GM12878 (cell line): ENCODE results near the gene COPZ1. TPM values are rescaled to one million over a fixed set of nuclear protein-coding genes. Genes with fewer than 3 reads are reported as not detected.

Experiments used
- ATAC-seq: fragments of 200-7000 bp; cut with Tn5 transposase; 3 replicates; pipeline ENCODE4 v1.9.1; 2020; ENCODE audit warnings: mild to moderate bottlenecking, moderate library complexity
- BruUV-seq: library from RNA; stranded (reverse); fragments of 400-500 nt; replicated peaks from 2 replicates; lab custom pipeline; 2021; lab: Mats Ljungman, UMichigan
- CTCF ChIA-PET: fragments of 300-600 bp; sonication (Branson Sonifier 250); formaldehyde crosslinking; extraction: SDS; loops from one replicate; lab custom pipeline; 2021; ENCODE audit warnings: inconsistent platforms; lab: Yijun Ruan, JAX
- POLR2A ChIA-PET: fragments of 350-600 bp; formaldehyde crosslinking; extraction: SDS; loops from one replicate; lab custom pipeline; 2021; ENCODE audit warnings: inconsistent platforms; lab: Charles Lee
- RAD21 ChIA-PET: fragments of 300-600 bp; sonication (Branson Sonifier 250); formaldehyde crosslinking; loops from one replicate; lab custom pipeline; 2023; ENCODE audit warnings: antibody characterized with exemption; ENCODE audit not compliant: unreplicated experiment; lab: Charles Lee
- SMC1A ChIA-PET: fragments of 300-600 bp; sonication (Branson Sonifier 250); formaldehyde crosslinking; loops from one replicate; lab custom pipeline; 2023; ENCODE audit not compliant: unreplicated experiment, uncharacterized antibody; lab: Charles Lee
- DNase-seq: peaks from one replicate; pipeline ENCODE4 v3.0.0-alpha.2; 2011; ENCODE audit warnings: low read depth, low spot score
- FAIRE-seq: peaks from 3 replicates; lab custom pipeline; 2011; peaks lifted over from hg19 to GRCh38; lab: Jason Lieb, UNC
- H2AFZ ChIP-seq: 2 replicates; pipeline ENCODE4 v1.6.0; 2011; ENCODE audit warnings: low read depth, low read length, control low read depth; ENCODE audit not compliant: control insufficient read depth
- H3K27ac ChIP-seq: 2 replicates; pipeline ENCODE4 v1.5.1; 2011; ENCODE audit warnings: control low read depth; ENCODE audit not compliant: control insufficient read depth, insufficient read depth
- H3K27me3 ChIP-seq, 2 experiments: replicated peaks in 1 of 2; 2 replicates each; pipeline versions ENCODE4 v1.6.0 to v1.6.1; 2011; ENCODE audit warnings: low read length in 1 of 2; ENCODE audit not compliant: control insufficient read depth in 2 of 2, insufficient read depth in 2 of 2
- H3K36me3 ChIP-seq, 2 experiments: 2 replicates each; pipeline ENCODE4 v1.5.1; 2011; ENCODE audit warnings: low read length in 1 of 2; ENCODE audit not compliant: control insufficient read depth in 2 of 2, insufficient read depth in 2 of 2
- H3K4me1 ChIP-seq: 2 replicates; pipeline ENCODE4 v1.6.1; 2011; ENCODE audit warnings: mild to moderate bottlenecking, low read length, moderate library complexity, mixed read lengths; ENCODE audit not compliant: control insufficient read depth, insufficient read depth
- H3K4me2 ChIP-seq: 2 replicates; pipeline ENCODE4 v1.6.0; 2011; ENCODE audit warnings: control low read depth; ENCODE audit not compliant: control insufficient read depth, insufficient read depth
- H3K4me3 ChIP-seq: fragments of 200-600 bp; sonication (generic); 2 replicates; pipeline ENCODE4 v1.5.1; 2016
- H3K79me2 ChIP-seq: 2 replicates; pipeline ENCODE4 v1.6.0; 2011; ENCODE audit warnings: low read length; ENCODE audit not compliant: control insufficient read depth, insufficient read depth
- H3K9ac ChIP-seq: 2 replicates; pipeline ENCODE4 v1.8.0; 2011; ENCODE audit warnings: low read length, control low read depth, mixed read lengths; ENCODE audit not compliant: control insufficient read depth, insufficient read depth
- H3K9me3 ChIP-seq: replicated peaks from 3 replicates; pipeline ENCODE4 v1.5.1; 2011; ENCODE audit warnings: mild to moderate bottlenecking, low read length; ENCODE audit not compliant: control insufficient read depth, insufficient read depth
- H4K20me1 ChIP-seq: 2 replicates; pipeline ENCODE4 v1.6.0; 2011; ENCODE audit not compliant: control insufficient read depth, insufficient read depth
- BCL3 ChIP-seq: IDR thresholded peaks from 2 replicates; pipeline ENCODE4 v1.6.1; 2011; ENCODE audit warnings: borderline replicate concordance, low read depth, mild to moderate bottlenecking, moderate library complexity, low read length; ENCODE audit not compliant: insufficient read depth, poor library complexity, severe bottlenecking
- BMI1 ChIP-seq: fragments of 450-650 bp; IDR thresholded peaks from 2 replicates; pipeline ENCODE4 v1.6.1; 2016; ENCODE audit warnings: mild to moderate bottlenecking, moderate library complexity, borderline replicate concordance
- E2F4 ChIP-seq: IDR thresholded peaks from 2 replicates; pipeline ENCODE4 v1.6.1; 2012; ENCODE audit warnings: low read depth, low read length, improper control_type of control experiment
- KAT2A ChIP-seq: conservative IDR thresholded peaks from 2 replicates; pipeline ENCODE4 v1.6.1; 2011; ENCODE audit warnings: low read depth, low read length; ENCODE audit not compliant: control insufficient read depth
- MLLT1 ChIP-seq: fragments of 450-650 bp; IDR thresholded peaks from 2 replicates; pipeline ENCODE4 v1.6.1; 2016; ENCODE audit warnings: mild to moderate bottlenecking
- NFXL1 ChIP-seq: fragments of 450-650 bp; IDR thresholded peaks from 2 replicates; pipeline ENCODE4 v1.6.1; 2017; ENCODE audit warnings: antibody characterized with exemption, mild to moderate bottlenecking, borderline replicate concordance
- NR2F1 ChIP-seq: fragments of 450-650 bp; conservative IDR thresholded peaks from 2 replicates; pipeline ENCODE4 v1.6.1; 2017; ENCODE audit warnings: mild to moderate bottlenecking
- PAX8 ChIP-seq: fragments of 450-650 bp; IDR thresholded peaks from 2 replicates; pipeline ENCODE4 v1.6.1; 2017; ENCODE audit warnings: mild to moderate bottlenecking, moderate library complexity
- PBX3 ChIP-seq: IDR thresholded peaks from 2 replicates; pipeline ENCODE4 v1.6.1; 2011; ENCODE audit warnings: mild to moderate bottlenecking, low read depth, low read length, moderate library complexity; ENCODE audit not compliant: insufficient replicate concordance
- PML ChIP-seq: IDR thresholded peaks from 2 replicates; pipeline ENCODE4 v1.6.1; 2012; ENCODE audit warnings: low read length, inconsistent platforms
- RELA ChIP-seq: fragments of 450-650 bp; IDR thresholded peaks from 2 replicates; pipeline ENCODE4 v1.8.0; 2014; ENCODE audit warnings: borderline replicate concordance; ENCODE audit not compliant: partially characterized antibody
- STAT1 ChIP-seq: fragments of 450-650 bp; conservative IDR thresholded peaks from 2 replicates; pipeline ENCODE4 v1.6.1; 2014; ENCODE audit warnings: antibody characterized with exemption, mild to moderate bottlenecking
- YY1 ChIP-seq: IDR thresholded peaks from 2 replicates; pipeline ENCODE4 v1.6.1; 2011; ENCODE audit warnings: low read depth, mild to moderate bottlenecking, low read length
- ZBED1 ChIP-seq: IDR thresholded peaks from 2 replicates; pipeline ENCODE4 v1.6.1; 2016; ENCODE audit warnings: borderline replicate concordance
- ZNF384 ChIP-seq: IDR thresholded peaks from 2 replicates; pipeline ENCODE4 v1.6.1; 2012; ENCODE audit warnings: low read depth, mild to moderate bottlenecking, low read length, improper control_type of control experiment, borderline replicate concordance
- WGBS: methylation state at CpG from one replicate; pipeline ENCODE4 v1.1.6; 2016; ENCODE audit warnings: low lambda C conversion rate; ENCODE audit not compliant: insufficient replicate concordance, insufficient coverage; ENCODE audit errors: missing lambda C conversion rate; 5-methylcytosine and 5-hydroxymethylcytosine counted together
- in situ Hi-C: fragments of 300-500 bp; cut with MboI; formaldehyde crosslinking; loops from 9 replicates; pipeline ENCODE4 v1.14.3; 2018; ENCODE audit warnings: mixed read lengths
- intact Hi-C: fragments of 100-400 bp; cut with micrococcal nuclease; formaldehyde crosslinking; loops from one replicate; pipeline ENCODE4 v1.14.2; 2022; ENCODE audit not compliant: unreplicated experiment
- polyA plus RNA-seq, 11 experiments: library from polyadenylated mRNA; depleted of rRNA in 4 of 11; unstranded in 6 of 11; stranded (reverse) in 5 of 11; fragments of >200 nt; fragmentation: Nextera tagmentation in 4 of 11; fragmentation: Illumina TruSeq in 1 of 11; extraction: Ambion mirVana in 4 of 11; extraction: Trizol in 1 of 11; gene quantifications; 1 replicate in 1 of 11; 2 replicates in 10 of 11; pipeline versions ENCODE4 v1.2.1 to v1.2.3, GENCODE V29; 2011 to 2016; ENCODE audit warnings: inconsistent platforms in 2 of 11, missing spikeins in 2 of 11, low read depth in 1 of 11
- total RNA-seq, 4 experiments: library from RNA; depleted of rRNA in 3 of 4; stranded (reverse); fragments of >200 nt in 3 of 4; fragmentation: Illumina TruSeq in 1 of 4; extraction: Trizol in 1 of 4; gene quantifications; 2 replicates each; pipeline versions ENCODE4 v1.2.1 to v1.2.3, GENCODE V29; 2013 to 2021

COPZ1 gene
- total and polyA plus RNA-seq, 10 of the 15 experiments (the other 5 are each of a cell fraction or from before 2014, with no cell fraction given) = 112 to 378 (median 184) TPM

GRCh38 chr12:54294152-54294952 lies 30.6 kb upstream of the COPZ1 start:
- no peak for DNase-seq
- no peak overlapping the region for H3K4me2 ChIP-seq
- FAIRE-seq = no peak
- no peak for TF ChIP-seq BMI1
- TF ChIP-seq PBX3 = no peak
- TF ChIP-seq E2F4 = no peak
- peak; percentile 37; the same call in 1 of the 2 replicates for TF ChIP-seq YY1
- no peak for TF ChIP-seq MLLT1
- TF ChIP-seq PML = no peak
- TF ChIP-seq ZNF384 = no peak
- no peak for TF ChIP-seq NFXL1
- TF ChIP-seq RELA = no peak
- TF ChIP-seq BCL3 = no peak
- TF ChIP-seq KAT2A = no peak
- TF ChIP-seq PAX8 = no peak
- no peak for TF ChIP-seq ZBED1
- TF ChIP-seq STAT1 = no peak
- TF ChIP-seq NR2F1 = peak; percentile 99

More at GRCh38 chr12:54294152-54294952, 30.6 kb upstream of the COPZ1 start:
- intact Hi-C loops (loop anchor here (1.0 to 2.0 kb wide), 2 partner anchors 66 to 74 kb away; no protein-coding TSS in a partner anchor), in situ Hi-C loops (no loop called here)
- Histone ChIP-seq H3K4me1 (no peaks in the 10 kb centered on the region), H3K4me3 (no peak overlapping the region), H3K79me2 (no peaks in the 10 kb centered on the region), H3K9me3 (no peaks in the 10 kb centered on the region), H3K36me3 (no peaks in the 10 kb centered on the region), H4K20me1 (no peaks in the 10 kb centered on the region), H2AFZ (no peak overlapping the region), H3K27ac (no peak overlapping the region), H3K27me3 (peaks cover 0 to 4% of the 10 kb centered on the region in 2 experiments), H3K9ac (no peak overlapping the region)
- ChIA-PET RAD21 (interaction anchor here (1.0 to 3.1 kb wide), 7 partner anchors 14 to 85 kb away, joined by 3 to 14 read pairs (median 5); partner anchors contain the start of genes COPZ1 and HNRNPA1), POLR2A (interaction anchor here (0.6 to 3.0 kb wide), 3 partner anchors 19 to 65 kb away, joined by 5 to 10 read pairs (median 6); partner anchors contain the start of gene COPZ1), CTCF (interaction anchor here (0.9 to 9.5 kb wide), 28 partner anchors 8 to 90 kb away, joined by 3 to 116 read pairs (median 6); partner anchors contain the start of genes CBX5, COPZ1, HNRNPA1 and ZNF385A), SMC1A (interaction anchor here (0.9 to 2.7 kb wide), 11 partner anchors 10 to 85 kb away, joined by 3 to 17 read pairs (median 5); partner anchors contain the start of gene COPZ1)
- no TSS peak for BruUV-seq
- 28% methylated on average over 6 of the region's 9 CpGs for WGBS
- ATAC-seq = peak; percentile 81
